DND-41 (cell line): ENCODE measurements around the gene ADI1.
"Not testable (repeated sequence)": the region's sequence is repeated elsewhere in the genome, so short reads cannot be mapped to it uniquely, and the experiment has no call there.

Source experiments
- ATAC-seq: fragments of 200-7000 bp; cut with Tn5 transposase; 3 replicates; pipeline ENCODE4 v1.9.1; 2021; ENCODE audit warnings: low read depth; ENCODE audit not compliant: insufficient read depth
- DNase-seq: peaks from one replicate; pipeline ENCODE4 v3.0.0-alpha.2; 2020
- H2AFZ ChIP-seq: 2 replicates; pipeline ENCODE4 v1.6.0; 2012; ENCODE audit warnings: low read depth, low read length
- H3K27ac ChIP-seq: 2 replicates; pipeline ENCODE4 v1.5.1; 2012; ENCODE audit warnings: low read length, inconsistent platforms
- H3K27me3 ChIP-seq: fragments of 200-600 bp; sonication (generic); 2 replicates; pipeline ENCODE4 v1.6.0; 2012; ENCODE audit warnings: low read length, mild to moderate bottlenecking, inconsistent platforms; ENCODE audit not compliant: insufficient read depth, poor library complexity
- H3K36me3 ChIP-seq: 2 replicates; pipeline ENCODE4 v1.5.1; 2012; ENCODE audit warnings: low read length, inconsistent platforms; ENCODE audit not compliant: insufficient read depth
- H3K4me1 ChIP-seq: 2 replicates; pipeline ENCODE4 v1.5.1; 2012; ENCODE audit warnings: mild to moderate bottlenecking, low read length; ENCODE audit not compliant: insufficient read depth
- H3K4me2 ChIP-seq: 2 replicates; pipeline ENCODE4 v1.6.0; 2012; ENCODE audit warnings: mild to moderate bottlenecking, moderate library complexity, low read length, inconsistent platforms; ENCODE audit not compliant: insufficient read depth
- H3K4me3 ChIP-seq, 2 experiments: fragments of 200-600 bp in 1 of 2; shearing (Covaris generic) in 1 of 2; 2 replicates each; pipeline ENCODE4 v1.5.1; 2012 to 2016; ENCODE audit warnings: inconsistent platforms in 2 of 2, low read length in 2 of 2, mild to moderate bottlenecking in 2 of 2, low read depth in 1 of 2, moderate library complexity in 1 of 2
- H3K79me2 ChIP-seq: 2 replicates; pipeline ENCODE4 v1.6.0; 2012; ENCODE audit warnings: low read length, inconsistent platforms; ENCODE audit not compliant: insufficient read depth
- H3K9ac ChIP-seq: 2 replicates; pipeline ENCODE4 v1.6.0; 2012; ENCODE audit warnings: low read depth, mild to moderate bottlenecking, inconsistent platforms, low read length, moderate library complexity
- H3K9me3 ChIP-seq: 2 replicates; pipeline ENCODE4 v1.5.1; 2012; ENCODE audit warnings: low read length, moderate library complexity, mild to moderate bottlenecking, inconsistent platforms; ENCODE audit not compliant: insufficient read depth, severe bottlenecking
- H4K20me1 ChIP-seq: 2 replicates; pipeline ENCODE4 v1.6.0; 2012; ENCODE audit warnings: low read length; ENCODE audit not compliant: insufficient read depth
- EZH2 ChIP-seq: IDR thresholded peaks from 3 replicates; pipeline ENCODE4 v1.6.1; 2012; ENCODE audit warnings: borderline replicate concordance, low read depth, mild to moderate bottlenecking, moderate library complexity, low read length, inconsistent platforms; ENCODE audit not compliant: severe bottlenecking
- TF ChIP-seq, protein P1 (sequence below): IDR thresholded peaks from 2 replicates; pipeline ENCODE4 v1.5.1; 2012; ENCODE audit warnings: borderline replicate concordance, low read length, moderate library complexity, mild to moderate bottlenecking; ENCODE audit not compliant: poor library complexity, severe bottlenecking; ENCODE audit errors: extremely low read depth

ADI1 gene

GRCh38 chr2:3518496-3519254 lies 656 bp downstream of the ADI1 start:
- Histone ChIP-seq H3K9me3 (no peaks in the 10 kb centered on the region), H4K20me1 (no peaks in the 10 kb centered on the region), H3K36me3 (peaks cover 9% of the 10 kb centered on the region), H3K79me2 (peaks cover 41% of the 10 kb centered on the region), H3K9ac (peak overlapping the region; percentile 95), H3K4me2 (peak overlapping the region; percentile 81), H3K4me3 (peak overlapping the region; percentile 65 to 84), H3K27me3 (no peaks in the 10 kb centered on the region), H3K4me1 (peaks cover 35% of the 10 kb centered on the region), H2AFZ (peak overlapping the region; percentile 90), H3K27ac (peak overlapping the region; percentile 93)
- TF ChIP-seq, protein P1, sequence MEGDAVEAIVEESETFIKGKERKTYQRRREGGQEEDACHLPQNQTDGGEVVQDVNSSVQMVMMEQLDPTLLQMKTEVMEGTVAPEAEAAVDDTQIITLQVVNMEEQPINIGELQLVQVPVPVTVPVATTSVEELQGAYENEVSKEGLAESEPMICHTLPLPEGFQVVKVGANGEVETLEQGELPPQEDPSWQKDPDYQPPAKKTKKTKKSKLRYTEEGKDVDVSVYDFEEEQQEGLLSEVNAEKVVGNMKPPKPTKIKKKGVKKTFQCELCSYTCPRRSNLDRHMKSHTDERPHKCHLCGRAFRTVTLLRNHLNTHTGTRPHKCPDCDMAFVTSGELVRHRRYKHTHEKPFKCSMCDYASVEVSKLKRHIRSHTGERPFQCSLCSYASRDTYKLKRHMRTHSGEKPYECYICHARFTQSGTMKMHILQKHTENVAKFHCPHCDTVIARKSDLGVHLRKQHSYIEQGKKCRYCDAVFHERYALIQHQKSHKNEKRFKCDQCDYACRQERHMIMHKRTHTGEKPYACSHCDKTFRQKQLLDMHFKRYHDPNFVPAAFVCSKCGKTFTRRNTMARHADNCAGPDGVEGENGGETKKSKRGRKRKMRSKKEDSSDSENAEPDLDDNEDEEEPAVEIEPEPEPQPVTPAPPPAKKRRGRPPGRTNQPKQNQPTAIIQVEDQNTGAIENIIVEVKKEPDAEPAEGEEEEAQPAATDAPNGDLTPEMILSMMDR, result no peak
- no peak for TF ChIP-seq EZH2
- ATAC-seq, result peak; percentile 79
- DNase-seq, result peak; percentile 99

GRCh38 chr2:3517948-3518495 lies 1.3 kb downstream of the ADI1 start:
- ATAC-seq, result no peak
- Histone ChIP-seq H3K36me3 (peaks cover 15% of the 10 kb centered on the region), H3K4me1 (peaks cover 35% of the 10 kb centered on the region), H3K9ac (peak overlapping the region; percentile 80), H3K27me3 (no peaks in the 10 kb centered on the region), H3K4me2 (peak overlapping the region; percentile 81), H4K20me1 (no peaks in the 10 kb centered on the region), H2AFZ (peak overlapping the region; percentile 90), H3K9me3 (no peaks in the 10 kb centered on the region), H3K79me2 (peaks cover 41% of the 10 kb centered on the region), H3K4me3 (peak overlapping the region; percentile 65 to 80), H3K27ac (peak overlapping the region; percentile 87)
- DNase-seq, result no peak
- TF ChIP-seq, protein P1, result no peak
- no peak for TF ChIP-seq EZH2

DNA sequence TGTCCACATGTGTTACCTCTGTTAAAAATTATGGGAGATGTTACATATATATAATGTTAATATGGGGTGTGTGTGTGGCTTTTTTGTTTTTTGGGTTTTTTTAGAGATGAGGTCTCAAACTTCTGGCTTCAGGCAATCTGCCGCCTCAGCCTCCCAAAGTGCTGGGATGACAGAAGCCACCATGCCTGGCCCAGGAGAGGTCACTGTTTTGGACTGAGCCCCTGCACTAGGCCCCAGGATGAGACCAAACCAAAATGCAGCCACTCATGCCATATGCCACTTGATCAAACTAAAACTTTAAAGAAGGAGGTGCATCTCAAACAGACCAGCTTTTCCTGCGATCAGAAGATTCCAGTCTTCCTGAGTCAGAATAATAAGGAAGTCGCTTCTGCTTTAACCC lies 2.5 kb downstream of the ADI1 start:
- Histone ChIP-seq H3K27ac (no peak overlapping the region), H3K79me2 (peaks cover 41% of the 10 kb centered on the region), H3K36me3 (peaks cover 27% of the 10 kb centered on the region), H2AFZ (no peak overlapping the region), H3K4me2 (no peak overlapping the region), H3K9me3 (no peaks in the 10 kb centered on the region), H3K4me1 (peaks cover 34% of the 10 kb centered on the region), H3K4me3 (no peak overlapping the region), H4K20me1 (no peaks in the 10 kb centered on the region), H3K27me3 (no peaks in the 10 kb centered on the region), H3K9ac (no peak overlapping the region)
- no peak for ATAC-seq
- TF ChIP-seq EZH2, result no peak
- no peak for DNase-seq

GRCh38 chr2:3515438-3515837 lies 3.9 kb downstream of the ADI1 start:
- H3K27ac ChIP-seq, H3K27me3 ChIP-seq, H4K20me1 ChIP-seq, H2AFZ ChIP-seq, H3K4me3 ChIP-seq, DNase-seq, H3K9me3 ChIP-seq, H3K9ac ChIP-seq, H3K4me2 ChIP-seq, ATAC-seq: not testable (repeated sequence)
- Histone ChIP-seq H3K4me1 (peaks cover 20% of the 10 kb centered on the region), H3K36me3 (peaks cover 40% of the 10 kb centered on the region), H3K79me2 (peaks cover 36% of the 10 kb centered on the region)
